ENCODE data around the gene EHBP1L1. TPM values are rescaled to one million over a fixed set of nuclear protein-coding genes. Genes with fewer than 3 reads are reported as not detected.

The EHBP1L1 gene
- total RNA-seq, 2 donors from 2014 or later, result 126 to 167 TPM

DNA sequence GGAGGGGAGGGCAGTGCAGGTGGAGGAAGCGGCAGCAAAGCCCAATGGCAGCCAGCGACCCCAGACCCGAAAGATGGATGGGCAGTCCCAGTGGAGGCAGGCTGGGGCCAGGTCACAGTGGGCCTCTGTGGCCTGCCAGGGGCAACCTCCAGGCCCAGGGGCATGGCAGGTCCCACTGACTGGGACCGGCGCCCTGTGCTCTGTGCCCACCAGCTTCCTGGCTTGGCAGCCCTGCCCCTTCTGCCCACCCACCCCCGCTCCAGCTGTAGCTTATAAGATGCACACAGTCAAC lies 24.0 kb downstream of the EHBP1L1 start:
- Mint-ChIP-seq H3K27me3 (no peaks in the 10 kb centered on the region), H3K9me3 (no peaks in the 10 kb centered on the region), H3K4me3 (no peak overlapping the region), H3K4me1 (peaks cover 8% of the 10 kb centered on the region), H3K36me3 (ENCODE audit: low read depth) (peaks cover 59% of the 10 kb centered on the region), H3K27ac (no peak overlapping the region)
- no peak for ATAC-seq (replicated peaks)

DNA sequence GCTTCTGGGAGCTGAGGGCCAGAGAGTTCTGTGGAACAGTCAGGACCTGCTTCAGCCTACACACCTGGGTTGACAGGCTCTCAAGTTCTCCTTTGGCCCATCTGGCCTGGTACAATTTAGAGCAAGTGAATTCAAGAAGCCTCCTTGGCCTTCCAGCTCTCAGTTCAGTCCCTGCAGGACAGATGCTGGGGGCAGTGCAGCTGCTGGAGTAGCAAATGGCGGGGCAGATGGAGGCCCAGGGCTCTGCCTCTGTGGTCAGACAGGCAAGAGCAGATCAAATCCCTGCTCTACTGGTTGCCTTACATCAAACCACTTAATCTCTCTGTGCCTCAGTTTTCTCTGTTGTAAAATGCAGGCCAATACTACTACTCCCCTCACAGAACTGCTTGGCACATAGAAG lies 28.4 kb downstream of the EHBP1L1 start:
- H3K4me1 Mint-ChIP-seq, result no peaks in the 10 kb centered on the region
- no peak overlapping the region for H3K4me3 Mint-ChIP-seq
- H3K27me3 Mint-ChIP-seq, result no peaks in the 10 kb centered on the region
- no peak for ATAC-seq (replicated peaks)
- H3K27ac Mint-ChIP-seq, result no peak overlapping the region
- H3K36me3 Mint-ChIP-seq (ENCODE audit: low read depth), result peaks cover 70% of the 10 kb centered on the region
- H3K9me3 Mint-ChIP-seq, result no peaks in the 10 kb centered on the region

DNA sequence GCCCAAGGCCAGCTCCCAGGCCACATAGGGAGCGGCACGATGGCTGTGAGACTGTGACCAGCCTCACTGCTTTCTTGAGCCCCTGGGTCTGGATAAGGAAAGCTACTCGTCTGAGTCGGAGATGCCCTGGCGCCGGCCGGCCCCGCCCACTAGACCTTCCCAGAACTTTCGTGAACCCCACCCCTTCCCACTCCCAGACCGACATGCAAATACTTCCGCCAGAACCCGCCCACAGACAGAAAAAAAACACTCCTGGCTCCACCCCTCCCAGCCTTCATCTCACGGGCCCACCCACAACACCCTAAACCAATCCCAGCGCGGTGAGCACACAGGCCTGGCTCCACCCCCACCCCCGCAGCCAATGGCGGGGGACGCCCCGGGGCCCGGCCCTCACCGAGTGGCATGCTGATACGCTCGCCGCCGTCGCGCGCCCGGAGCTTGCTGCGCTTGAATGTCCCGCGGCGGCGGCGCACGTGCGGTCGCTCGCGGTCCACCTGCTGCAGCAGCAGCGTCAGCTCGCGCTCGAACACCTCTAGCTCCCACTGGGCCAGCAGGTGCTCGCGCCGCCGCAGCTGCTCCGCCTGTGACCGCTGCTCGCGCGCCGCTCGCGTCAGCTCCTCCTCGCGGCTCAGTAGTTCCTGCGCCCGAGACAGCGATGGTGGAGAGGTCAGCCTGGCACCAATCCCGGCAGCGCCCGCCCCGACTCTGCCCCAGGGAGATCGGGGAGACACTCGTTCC lies 31.2 kb downstream of the EHBP1L1 start:
- peak; percentile 63 for ATAC-seq (replicated peaks)
- peaks cover 10% of the 10 kb centered on the region for H3K4me1 Mint-ChIP-seq
- H3K4me3 Mint-ChIP-seq, result no peak overlapping the region
- peaks cover 97% of the 10 kb centered on the region for H3K36me3 Mint-ChIP-seq (ENCODE audit: low read depth)
- no peaks in the 10 kb centered on the region for H3K9me3 Mint-ChIP-seq
- H3K27me3 Mint-ChIP-seq, result no peaks in the 10 kb centered on the region
- no peak overlapping the region for H3K27ac Mint-ChIP-seq

GRCh38 chr11:65607614-65608426 lies 32.0 kb downstream of the EHBP1L1 start:
- peaks cover 16% of the 10 kb centered on the region for H3K4me1 Mint-ChIP-seq
- no peaks in the 10 kb centered on the region for H3K27me3 Mint-ChIP-seq
- ATAC-seq (replicated peaks), result no peak
- no peak overlapping the region for H3K4me3 Mint-ChIP-seq
- no peaks in the 10 kb centered on the region for H3K9me3 Mint-ChIP-seq
- H3K27ac Mint-ChIP-seq, result no peak overlapping the region
- peaks cover 99% of the 10 kb centered on the region for H3K36me3 Mint-ChIP-seq (ENCODE audit: low read depth)

DNA sequence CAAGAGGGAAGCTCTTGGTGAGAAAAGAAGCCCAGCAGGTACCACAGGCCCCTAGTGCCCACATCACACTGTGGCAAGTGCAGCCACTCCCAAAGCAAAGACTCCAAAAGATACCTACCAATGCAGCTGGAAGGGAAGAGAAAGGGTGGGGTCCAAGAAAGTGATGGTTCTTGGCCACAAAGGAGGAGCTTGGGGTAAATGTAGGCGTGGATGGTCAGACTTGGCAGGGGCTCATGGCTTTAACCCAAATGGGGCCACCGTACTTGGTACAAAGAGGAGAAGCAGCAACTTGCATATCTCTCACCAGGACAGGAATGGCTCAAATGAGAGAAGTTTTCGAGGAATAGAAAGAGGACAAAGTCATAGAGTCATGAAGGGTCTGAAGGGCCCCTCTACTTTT lies 33.4 kb downstream of the EHBP1L1 start:
- Mint-ChIP-seq H3K27ac (peak overlapping the region; percentile 97), H3K27me3 (no peaks in the 10 kb centered on the region), H3K9me3 (no peaks in the 10 kb centered on the region), H3K4me1 (peaks cover 16% of the 10 kb centered on the region), H3K4me3 (peak overlapping the region; percentile 96), H3K36me3 (ENCODE audit: low read depth) (peaks cover 99% of the 10 kb centered on the region)
- ATAC-seq (replicated peaks), result no peak

GRCh38 chr11:65609665-65610064 lies 33.8 kb downstream of the EHBP1L1 start:
- H3K9me3 Mint-ChIP-seq, result no peaks in the 10 kb centered on the region
- peak overlapping the region; percentile 97 for H3K27ac Mint-ChIP-seq
- peak overlapping the region; percentile 96 for H3K4me3 Mint-ChIP-seq
- H3K4me1 Mint-ChIP-seq, result peaks cover 16% of the 10 kb centered on the region
- peaks cover 96% of the 10 kb centered on the region for H3K36me3 Mint-ChIP-seq (ENCODE audit: low read depth)
- no peaks in the 10 kb centered on the region for H3K27me3 Mint-ChIP-seq
- no peak for ATAC-seq (replicated peaks)

DNA sequence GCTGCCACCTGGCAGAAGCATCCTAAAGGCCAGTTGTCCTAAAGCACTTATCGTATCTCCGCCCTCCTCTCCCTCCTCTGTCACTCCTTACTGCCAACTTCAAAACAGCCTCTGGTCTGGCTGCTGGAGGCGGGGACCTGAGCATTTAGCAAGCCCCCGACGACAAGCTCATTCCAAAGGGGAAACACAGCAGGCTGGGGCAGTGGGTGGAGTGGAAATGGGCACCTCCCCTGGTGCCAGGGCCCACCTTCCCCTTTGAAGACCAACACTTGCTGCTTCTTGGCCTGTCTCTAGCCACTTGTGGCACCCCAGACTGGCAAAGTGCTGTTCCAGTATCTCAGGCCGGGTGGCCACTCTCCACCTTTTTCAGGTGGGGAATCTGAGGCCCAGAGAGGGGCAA lies 34.6 kb downstream of the EHBP1L1 start:
- no peak for ATAC-seq (replicated peaks)
- H3K4me1 Mint-ChIP-seq, result peaks cover 16% of the 10 kb centered on the region
- H3K27ac Mint-ChIP-seq, result peak overlapping the region; percentile 97
- H3K4me3 Mint-ChIP-seq, result peak overlapping the region; percentile 96
- H3K9me3 Mint-ChIP-seq, result no peaks in the 10 kb centered on the region
- H3K27me3 Mint-ChIP-seq, result no peaks in the 10 kb centered on the region
- H3K36me3 Mint-ChIP-seq (ENCODE audit: low read depth), result peaks cover 96% of the 10 kb centered on the region

GRCh38 chr11:65611028-65611757 lies 35.3 kb downstream of the EHBP1L1 start:
- ATAC-seq (replicated peaks), result no peak
- peak overlapping the region; percentile 96 for H3K4me3 Mint-ChIP-seq
- H3K4me1 Mint-ChIP-seq, result peaks cover 16% of the 10 kb centered on the region
- H3K36me3 Mint-ChIP-seq (ENCODE audit: low read depth), result peaks cover 91% of the 10 kb centered on the region
- no peaks in the 10 kb centered on the region for H3K27me3 Mint-ChIP-seq
- no peaks in the 10 kb centered on the region for H3K9me3 Mint-ChIP-seq
- H3K27ac Mint-ChIP-seq, result peak overlapping the region; percentile 97

DNA sequence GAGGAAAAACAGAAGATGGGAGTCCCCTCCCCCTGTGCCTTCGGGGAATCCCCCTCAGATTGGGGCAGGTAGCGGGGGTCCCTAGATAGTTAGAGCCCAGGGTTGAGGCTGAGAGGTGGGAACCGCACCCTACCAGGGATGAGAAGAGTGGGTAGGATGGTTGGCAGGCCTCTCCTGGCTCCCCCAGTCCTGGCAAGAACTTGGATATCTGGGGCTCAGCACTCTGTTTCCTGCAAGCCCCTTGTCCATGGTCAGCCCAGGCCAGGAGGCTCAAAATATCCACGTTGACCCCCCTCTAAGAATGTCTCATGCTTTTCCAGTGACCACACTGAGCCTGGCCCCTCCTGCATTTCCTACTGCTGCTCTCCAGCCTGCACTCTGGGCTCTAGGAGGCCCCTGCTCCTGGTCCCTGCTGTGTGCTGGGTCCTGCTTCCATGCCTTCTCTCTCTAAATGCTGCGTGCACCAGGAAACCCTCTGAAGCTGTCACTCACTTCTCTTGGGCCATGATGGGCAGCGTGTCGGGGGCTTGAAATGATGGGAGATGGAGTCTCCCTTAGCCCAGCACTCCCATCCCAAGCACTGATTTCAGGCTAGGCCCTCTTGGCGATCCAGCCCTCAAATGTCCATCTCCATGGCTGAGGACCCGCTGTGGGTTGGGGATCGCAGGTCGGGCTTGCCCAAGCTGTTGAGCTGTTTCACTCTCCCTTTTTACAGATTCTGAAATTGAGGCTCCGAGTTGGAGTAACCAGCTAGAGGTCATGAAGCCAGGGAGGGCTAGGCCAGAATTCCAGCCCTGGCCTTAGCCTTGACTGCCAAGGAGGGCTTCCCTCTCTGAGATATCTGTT lies 36.1 kb downstream of the EHBP1L1 start:
- ATAC-seq (replicated peaks), result no peak
- H3K9me3 Mint-ChIP-seq, result no peaks in the 10 kb centered on the region
- peak overlapping the region; percentile 96 for H3K4me3 Mint-ChIP-seq
- H3K27me3 Mint-ChIP-seq, result no peaks in the 10 kb centered on the region
- H3K27ac Mint-ChIP-seq, result peak overlapping the region; percentile 97
- peaks cover 23% of the 10 kb centered on the region for H3K4me1 Mint-ChIP-seq
- H3K36me3 Mint-ChIP-seq (ENCODE audit: low read depth), result peaks cover 91% of the 10 kb centered on the region

DNA sequence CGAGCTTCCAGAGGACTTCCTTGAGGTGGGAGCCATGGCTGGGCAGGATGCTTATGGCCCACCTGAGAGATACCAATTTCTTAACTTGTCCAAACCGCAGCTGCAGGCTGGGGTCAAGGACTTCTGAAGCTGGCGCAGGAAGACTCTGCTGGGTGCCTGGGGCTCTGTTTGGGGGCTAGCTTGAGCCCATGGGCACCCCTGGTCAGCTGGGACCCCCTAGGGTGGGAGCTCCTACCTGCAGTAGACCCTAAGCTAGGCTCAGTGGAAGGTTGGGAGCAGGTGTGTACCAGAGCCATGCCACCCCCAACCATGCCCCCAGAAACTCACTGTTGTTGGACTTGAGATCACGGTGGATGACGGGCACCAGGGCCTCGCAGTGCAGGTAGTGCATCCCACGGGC lies 36.8 kb downstream of the EHBP1L1 start:
- H3K4me3 Mint-ChIP-seq, result peak overlapping the region; percentile 96
- peaks cover 23% of the 10 kb centered on the region for H3K4me1 Mint-ChIP-seq
- no peak for ATAC-seq (replicated peaks)
- peak overlapping the region; percentile 97 for H3K27ac Mint-ChIP-seq
- no peaks in the 10 kb centered on the region for H3K27me3 Mint-ChIP-seq
- peaks cover 92% of the 10 kb centered on the region for H3K36me3 Mint-ChIP-seq (ENCODE audit: low read depth)
- no peaks in the 10 kb centered on the region for H3K9me3 Mint-ChIP-seq

DNA sequence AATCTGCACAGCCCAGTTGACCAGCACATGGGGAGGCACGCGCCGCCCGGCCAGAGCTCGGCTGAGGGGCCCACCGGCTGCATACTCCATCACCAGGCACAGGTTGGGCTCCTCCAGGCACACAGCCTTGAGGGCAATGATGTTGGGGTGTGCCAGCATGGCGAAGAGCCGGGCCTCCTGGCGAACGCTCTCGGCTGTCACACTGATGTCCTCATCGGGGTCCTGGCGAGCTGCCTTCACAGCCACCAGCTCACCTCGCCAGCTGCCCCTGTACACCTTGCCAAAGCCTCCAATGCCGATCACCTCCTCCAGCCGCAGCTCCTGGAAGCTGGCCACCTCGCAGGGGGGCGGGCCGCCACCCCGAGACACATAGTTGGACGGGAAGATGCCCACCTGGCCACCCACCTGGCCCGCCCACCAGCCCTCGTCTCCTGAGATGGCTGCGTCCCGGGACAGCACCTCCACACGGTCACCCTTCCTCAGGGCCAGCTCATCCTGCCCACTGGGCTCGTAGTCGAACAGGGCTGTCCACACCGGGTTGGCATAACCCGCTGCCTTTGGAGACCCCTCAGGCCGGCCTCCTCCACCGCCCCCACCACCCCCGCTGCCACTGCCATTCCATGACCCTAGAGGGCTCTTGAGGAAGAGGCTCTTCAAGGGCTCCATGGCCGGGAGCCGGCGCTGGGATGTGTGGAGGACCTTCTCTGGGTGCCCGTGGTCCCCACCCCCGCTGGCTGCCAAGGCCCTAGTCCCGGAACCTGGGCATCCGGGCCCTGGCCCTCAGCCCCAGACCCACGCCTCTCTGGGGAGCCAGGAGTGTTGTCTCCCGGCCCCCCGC lies 37.5 kb downstream of the EHBP1L1 start:
- H3K4me1 Mint-ChIP-seq, result peaks cover 23% of the 10 kb centered on the region
- no peaks in the 10 kb centered on the region for H3K9me3 Mint-ChIP-seq
- H3K4me3 Mint-ChIP-seq, result peak overlapping the region; percentile 96
- H3K27me3 Mint-ChIP-seq, result no peaks in the 10 kb centered on the region
- peak overlapping the region; percentile 97 for H3K27ac Mint-ChIP-seq
- peaks cover 90% of the 10 kb centered on the region for H3K36me3 Mint-ChIP-seq (ENCODE audit: low read depth)
- no peak for ATAC-seq (replicated peaks)

DNA sequence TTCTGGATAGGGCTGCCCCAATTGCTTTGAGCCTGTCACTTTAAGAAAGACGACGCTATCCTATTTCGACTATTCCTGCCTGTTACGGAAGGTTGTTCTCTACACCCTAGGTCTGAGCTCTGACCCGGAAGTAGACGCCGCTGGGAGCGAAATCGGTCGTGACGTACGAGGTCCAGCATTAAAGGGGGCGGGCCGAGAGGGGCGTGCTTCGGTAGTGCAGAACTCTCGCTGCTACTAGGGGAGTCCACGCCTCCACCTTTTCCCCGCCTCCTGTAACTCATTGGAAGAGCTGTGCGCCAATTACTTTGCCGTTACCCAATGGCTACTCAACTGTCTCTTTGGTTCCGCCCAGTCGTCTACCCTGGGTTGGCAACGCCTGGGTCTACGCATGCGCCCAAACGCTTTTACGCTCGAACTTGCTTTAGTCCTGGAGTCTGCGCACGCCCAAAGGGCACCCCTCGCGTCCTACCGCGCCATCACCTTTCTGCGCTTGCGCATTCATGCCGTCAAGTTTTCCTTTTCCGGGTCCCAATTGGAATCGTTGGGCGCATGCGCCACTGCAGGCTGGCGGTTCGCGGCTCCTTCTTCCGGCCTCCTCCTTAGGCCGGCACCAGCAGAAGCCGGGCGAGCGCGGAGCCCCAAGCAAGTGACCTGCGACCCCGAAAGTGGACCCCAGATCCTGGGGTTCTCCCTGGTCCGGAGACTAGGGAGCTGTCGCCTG lies 39.5 kb downstream of the EHBP1L1 start, which contains the start of gene PCNX3:
PCNX3 (plus strand) TSS at position 548 of the 721 bp plus-strand sequence. CDS start 536 bp downstream, outside the sequence.
- H3K4me1 Mint-ChIP-seq, result peaks cover 18% of the 10 kb centered on the region
- H3K9me3 Mint-ChIP-seq, result no peaks in the 10 kb centered on the region
- ATAC-seq (replicated peaks), result peak; percentile 91
- peak within 1 kb of the TSS; percentile 93 for H3K27ac Mint-ChIP-seq
- H3K36me3 Mint-ChIP-seq (ENCODE audit: low read depth), result peaks cover 86% of the 10 kb centered on the region
- H3K4me3 Mint-ChIP-seq, result peak within 1 kb of the TSS; percentile 96
- H3K27me3 Mint-ChIP-seq, result no peaks in the 10 kb centered on the region
